GM12892 (cell line): ENCODE data around the gene RHBDL1.
A peak's percentile ranks its signal among the peaks of the same experiment; 100 is the strongest.

ENCODE experiments used
- DNase-seq: peaks from one replicate; pipeline ENCODE4 v3.0.0; 2011; ENCODE audit not compliant: insufficient read length
- FAIRE-seq: peaks from 2 replicates; lab custom pipeline; 2011; peaks lifted over from hg19 to GRCh38; lab: Jason Lieb, UNC
- POLR2A ChIP-seq: IDR thresholded peaks from 2 replicates; pipeline ENCODE4 v1.6.1; 2011; ENCODE audit warnings: low read depth, low read length, control low read depth
- POLR2AphosphoS5 ChIP-seq: IDR thresholded peaks from 2 replicates; pipeline ENCODE4 v1.6.1; 2011; ENCODE audit warnings: low read depth, low read length, control low read depth
- TAF1 ChIP-seq: IDR thresholded peaks from 2 replicates; pipeline ENCODE4 v1.6.1; 2011; ENCODE audit warnings: low read depth, mild to moderate bottlenecking, control low read depth, low read length, borderline replicate concordance

RHBDL1 gene

GRCh38 chr16:648781-649589 lies 26.5 kb upstream of the RHBDL1 start, which contains the start of gene WDR90:
Gene WDR90 (plus strand): TSS chr16:649365. CDS start chr16:649417, 52 bp downstream.
- peak; percentile 100 for DNase-seq
- TF ChIP-seq TAF1, result peak; percentile 17; the same call in 1 of the 2 replicates
- peak; percentile 43 for TF ChIP-seq POLR2AphosphoS5
- TF ChIP-seq POLR2A, result peak; percentile 36; the same call in 1 of the 2 replicates
- FAIRE-seq, result peak; percentile 99

GRCh38 chr16:649631-650030 lies 25.8 kb upstream of the RHBDL1 start:
- peak; percentile 70 for DNase-seq
- peak; percentile 54 for FAIRE-seq
- no peak for TF ChIP-seq POLR2AphosphoS5

GRCh38 chr16:651844-652243 lies 23.6 kb upstream of the RHBDL1 start:
- FAIRE-seq (no peak), DNase-seq (no peak)
- TF ChIP-seq TAF1, result no peak
- TF ChIP-seq POLR2AphosphoS5, result no peak
- no peak for TF ChIP-seq POLR2A

GRCh38 chr16:652454-653305 lies 22.8 kb upstream of the RHBDL1 start:
- TF ChIP-seq POLR2AphosphoS5 (no peak), POLR2A (no peak), TAF1 (no peak)
- DNase-seq (no peak), FAIRE-seq (no peak)

- FAIRE-seq (no peak), DNase-seq (no peak)
- TF ChIP-seq POLR2A (no peak), TAF1 (no peak), POLR2AphosphoS5 (no peak)
These were observed 21.4 kb upstream of the RHBDL1 start for GRCh38 chr16:654034-654433.

- DNase-seq (no peak), FAIRE-seq (no peak)
- TF ChIP-seq POLR2A (no peak), TAF1 (no peak), POLR2AphosphoS5 (no peak)
These were observed 18.0 kb upstream of the RHBDL1 start for GRCh38 chr16:657487-657886.

GRCh38 chr16:658679-659571 lies 16.5 kb upstream of the RHBDL1 start:
- TF ChIP-seq POLR2AphosphoS5 (no peak), POLR2A (no peak), TAF1 (no peak)
- DNase-seq (no peak), FAIRE-seq (no peak)

- TF ChIP-seq POLR2AphosphoS5 (no peak), TAF1 (no peak), POLR2A (no peak)
- DNase-seq (no peak), FAIRE-seq (no peak)
These were observed 15.9 kb upstream of the RHBDL1 start for GRCh38 chr16:659618-660017.

- DNase-seq (no peak), FAIRE-seq (no peak)
- TF ChIP-seq TAF1, result no peak
- TF ChIP-seq POLR2AphosphoS5, result no peak
- no peak for TF ChIP-seq POLR2A
These were observed 15.4 kb upstream of the RHBDL1 start for GRCh38 chr16:660132-660458.

GRCh38 chr16:660459-661183 lies 14.8 kb upstream of the RHBDL1 start:
- TF ChIP-seq POLR2AphosphoS5 (no peak), POLR2A (no peak), TAF1 (no peak)
- DNase-seq, result peak; percentile 89
- no peak for FAIRE-seq
